Endothelial cell (in vitro differentiated cells): ENCODE results near the gene PPARGC1A. TPM values are rescaled to one million over a fixed set of nuclear protein-coding genes. Genes with fewer than 3 reads are reported as not detected.

Experiments
- DNase-seq: peaks from one replicate; pipeline ENCODE4 v3.0.0; 2021; ENCODE audit warnings: low spot score
- H3K27ac Mint-ChIP-seq: one replicate; pipeline ENCODE4 v1.8.0; 2021; ENCODE audit warnings: mixed read lengths, inconsistent platforms; ENCODE audit not compliant: unreplicated experiment
- H3K27me3 Mint-ChIP-seq: one replicate; pipeline ENCODE4 v1.8.0; 2021; ENCODE audit warnings: mild to moderate bottlenecking, moderate library complexity, mixed read lengths, inconsistent platforms; ENCODE audit not compliant: unreplicated experiment
- H3K36me3 Mint-ChIP-seq: one replicate; pipeline ENCODE4 v1.8.0; 2021; ENCODE audit warnings: mild to moderate bottlenecking, low read depth, mixed read lengths, inconsistent platforms; ENCODE audit not compliant: unreplicated experiment
- H3K4me1 Mint-ChIP-seq: one replicate; pipeline ENCODE4 v1.8.0; 2021; ENCODE audit warnings: mild to moderate bottlenecking, mixed read lengths, inconsistent platforms; ENCODE audit not compliant: unreplicated experiment
- H3K4me3 Mint-ChIP-seq: one replicate; pipeline ENCODE4 v1.8.0; 2021; ENCODE audit warnings: mild to moderate bottlenecking, mixed read lengths, inconsistent platforms; ENCODE audit not compliant: unreplicated experiment
- H3K9me3 Mint-ChIP-seq: one replicate; pipeline ENCODE4 v1.8.0; 2021; ENCODE audit warnings: mixed read lengths, inconsistent platforms; ENCODE audit not compliant: unreplicated experiment
- CTCF ChIP-seq: fragments of 200-600 bp; sonication (generic); IDR thresholded peaks from one replicate; pipeline ENCODE4 v1.5.0; 2021; ENCODE audit warnings: antibody characterized with exemption; ENCODE audit not compliant: unreplicated experiment
- total RNA-seq: library from RNA; stranded (reverse); fragmentation: NEBNext Ultra II Directional; extraction: Animal tissue kit (Norgen Biotek cat#: 25700); gene quantifications from one replicate; pipeline ENCODE4 v1.2.1, GENCODE V29; 2021; ENCODE audit not compliant: unreplicated experiment

The PPARGC1A gene
- total RNA-seq, 1 donor from 2014 or later = 11.4 TPM

- no peak for TF ChIP-seq CTCF
- DNase-seq = no peak
- Mint-ChIP-seq H3K9me3 (no peaks in the 10 kb centered on the region), H3K4me1 (peaks cover 22% of the 10 kb centered on the region), H3K4me3 (no peak overlapping the region), H3K36me3 (no peaks in the 10 kb centered on the region), H3K27me3 (peaks cover 3% of the 10 kb centered on the region), H3K27ac (no peak overlapping the region)
Observed at GRCh38 chr4:23887173-23887572, 2.7 kb downstream of the PPARGC1A start.

DNA sequence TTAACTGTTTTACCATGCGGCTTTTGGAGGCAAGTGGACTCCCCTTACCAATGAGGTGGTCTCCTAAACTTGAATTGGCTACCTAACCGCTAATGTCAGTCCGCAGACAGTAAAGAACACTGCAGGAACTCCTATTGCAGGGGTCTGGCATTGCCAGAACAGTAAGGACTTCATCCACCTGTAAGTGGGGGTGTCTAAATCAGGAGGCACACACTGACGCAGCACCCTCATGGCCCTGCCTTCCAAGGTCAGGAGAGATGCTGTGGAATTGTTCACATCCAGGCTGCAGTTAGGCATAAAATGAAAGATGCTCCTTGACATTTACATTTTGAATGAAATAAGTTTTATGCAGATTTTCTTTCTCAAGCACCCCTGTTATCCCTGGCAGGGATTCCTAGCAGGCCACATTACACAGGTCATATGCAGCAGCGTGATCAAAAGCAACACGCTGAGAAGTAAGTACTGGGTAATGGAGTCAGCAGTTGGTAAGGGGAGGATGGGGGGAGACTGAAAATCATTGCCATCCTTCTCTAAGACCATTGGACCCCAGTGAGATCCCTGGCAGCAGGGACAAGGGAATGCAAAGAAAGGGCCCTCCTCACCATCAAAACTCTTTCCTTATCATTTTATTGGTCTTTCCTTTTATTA is 3.8 kb downstream of the PPARGC1A start:
- no peaks in the 10 kb centered on the region for H3K36me3 Mint-ChIP-seq
- DNase-seq = no peak
- H3K4me3 Mint-ChIP-seq = no peak overlapping the region
- H3K9me3 Mint-ChIP-seq = no peaks in the 10 kb centered on the region
- TF ChIP-seq CTCF = no peak
- peaks cover 3% of the 10 kb centered on the region for H3K27me3 Mint-ChIP-seq
- H3K4me1 Mint-ChIP-seq = peaks cover 27% of the 10 kb centered on the region
- H3K27ac Mint-ChIP-seq = no peak overlapping the region

DNA sequence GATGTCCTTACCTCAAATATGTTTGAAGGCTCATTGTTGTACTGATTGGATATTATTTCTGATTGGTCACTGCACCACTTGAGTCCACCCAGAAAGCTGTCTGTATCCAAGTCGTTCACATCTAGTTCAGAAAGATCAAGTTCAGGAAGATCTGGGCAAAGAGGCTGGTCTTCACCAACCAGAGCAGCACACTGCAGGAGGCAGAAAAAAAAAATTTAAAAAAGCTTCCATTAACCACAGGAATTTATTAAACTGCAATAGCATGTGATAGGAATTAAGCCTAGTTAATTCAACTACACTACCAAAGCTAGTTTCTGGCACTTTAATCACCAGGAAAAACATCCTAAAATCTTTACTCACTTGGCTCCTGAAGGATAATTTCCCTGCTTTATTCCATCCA is 5.1 kb downstream of the PPARGC1A start:
- Mint-ChIP-seq H3K9me3 (no peaks in the 10 kb centered on the region), H3K4me3 (no peak overlapping the region), H3K27me3 (peaks cover 2% of the 10 kb centered on the region), H3K36me3 (no peaks in the 10 kb centered on the region), H3K4me1 (peaks cover 32% of the 10 kb centered on the region), H3K27ac (no peak overlapping the region)
- DNase-seq = no peak
- no peak for TF ChIP-seq CTCF

GRCh38 chr4:23884261-23884660 is 5.6 kb downstream of the PPARGC1A start:
- TF ChIP-seq CTCF = no peak
- Mint-ChIP-seq H3K9me3 (no peaks in the 10 kb centered on the region), H3K4me1 (peaks cover 32% of the 10 kb centered on the region), H3K27ac (no peak overlapping the region), H3K4me3 (no peak overlapping the region), H3K36me3 (no peaks in the 10 kb centered on the region), H3K27me3 (no peaks in the 10 kb centered on the region)
- no peak for DNase-seq

DNA sequence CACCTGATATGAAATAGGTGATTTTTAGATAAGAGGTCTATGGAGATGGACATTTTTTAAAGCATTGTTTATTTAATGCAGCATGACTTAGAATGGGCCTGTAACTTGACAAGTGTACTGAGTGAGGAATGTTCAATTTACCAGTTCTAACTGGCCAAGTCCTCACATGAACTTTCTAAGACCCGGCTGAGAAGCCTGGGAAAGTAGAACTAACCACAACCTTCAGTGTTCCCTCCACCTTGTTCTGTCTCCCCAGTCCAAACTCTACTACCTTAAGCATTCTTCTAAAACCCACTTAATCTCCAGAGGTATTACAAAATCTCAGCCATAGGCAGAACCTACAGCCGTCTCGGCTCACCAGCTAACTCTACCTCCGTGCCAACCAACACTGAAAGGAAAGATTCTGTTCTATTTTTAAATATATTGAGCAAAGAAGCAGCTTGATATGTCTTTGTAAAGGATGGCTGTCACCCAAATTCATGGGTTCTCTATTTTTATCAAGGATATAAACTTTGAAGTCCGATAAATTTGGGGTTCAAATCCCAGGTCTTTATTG is 6.8 kb downstream of the PPARGC1A start:
- Mint-ChIP-seq H3K4me1 (peaks cover 32% of the 10 kb centered on the region), H3K27ac (no peak overlapping the region), H3K4me3 (no peak overlapping the region), H3K36me3 (no peaks in the 10 kb centered on the region), H3K9me3 (no peaks in the 10 kb centered on the region), H3K27me3 (no peaks in the 10 kb centered on the region)
- DNase-seq = no peak
- no peak for TF ChIP-seq CTCF
